Upper lobe of right lung (tissue), 1 donor: ENCODE measurements around the gene CLPTM1L. TPM values are rescaled to one million over a fixed set of nuclear protein-coding genes. Genes with fewer than 3 reads are reported as not detected.
A peak's percentile ranks its signal among the peaks of the same experiment; 100 is the strongest.

Source experiments
- ATAC-seq: fragments of 200-7000 bp; cut with Tn5 transposase; one replicate; pipeline ENCODE4 v1.9.1; 2020; ENCODE audit warnings: mild to moderate bottlenecking, moderate library complexity
- DNase-seq: peaks from one replicate; pipeline ENCODE4 v3.0.0-alpha.2; 2020
- H3K27ac ChIP-seq: fragments of 200-600 bp; one replicate; pipeline ENCODE4 v1.8.0; 2022
- H3K27me3 ChIP-seq: fragments of 200-600 bp; one replicate; pipeline ENCODE4 v1.8.0; 2022; ENCODE audit warnings: mild to moderate bottlenecking
- H3K36me3 ChIP-seq: fragments of 200-600 bp; one replicate; pipeline ENCODE4 v1.8.0; 2022
- H3K4me1 ChIP-seq: fragments of 200-600 bp; one replicate; pipeline ENCODE4 v1.8.0; 2022
- H3K4me3 ChIP-seq: fragments of 200-600 bp; one replicate; pipeline ENCODE4 v1.8.0; 2022; ENCODE audit warnings: mild to moderate bottlenecking
- H3K9me3 ChIP-seq: fragments of 200-600 bp; one replicate; pipeline ENCODE4 v1.8.0; 2022
- CTCF ChIP-seq: fragments of 200-600 bp; IDR thresholded peaks from one replicate; pipeline ENCODE4 v1.8.0; 2022; ENCODE audit warnings: antibody characterized with exemption
- intact Hi-C: fragments of 100-400 bp; cut with DNase I; formaldehyde crosslinking; loops from one replicate; pipeline ENCODE4 v1.11.0; 2022
- total RNA-seq: library from RNA; stranded (reverse); fragmentation: NEBNext Ultra II Directional; extraction: Animal tissue kit (Norgen Biotek cat#: 25700); gene quantifications from one replicate; pipeline ENCODE4 v1.2.1, GENCODE V29; 2021
- donor health status: DM: no; HTN: yes; CAD: no; lungs with severe emphysema.

Gene CLPTM1L
- total RNA-seq, 1 donor from 2014 or later, result 153 TPM

DNA sequence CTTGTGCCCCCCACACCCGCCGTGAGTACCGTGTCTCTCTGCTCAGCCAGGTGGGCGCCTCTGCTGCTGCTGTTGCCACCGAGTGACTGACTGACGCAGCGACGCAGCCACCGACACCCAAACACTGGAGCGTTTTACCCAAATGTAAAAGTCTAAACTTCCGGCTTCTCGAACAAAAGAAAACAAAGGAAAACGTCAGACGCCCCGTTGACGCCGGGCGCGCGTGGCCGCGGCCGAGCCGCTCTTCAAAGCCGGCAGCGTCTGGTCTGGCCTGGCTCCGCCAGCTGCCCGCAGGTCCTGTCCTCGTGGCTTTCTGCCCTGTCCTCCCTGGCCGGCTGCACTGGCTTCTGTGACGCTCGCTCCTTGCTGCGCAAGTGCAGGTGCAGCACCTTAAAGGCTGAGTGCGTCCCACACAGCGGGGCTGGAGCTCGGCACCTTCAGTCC is 41.4 kb upstream of the CLPTM1L start:
- Histone ChIP-seq H3K27ac (peak overlapping the region; percentile 92), H3K4me1 (peaks cover 14% of the 10 kb centered on the region), H3K36me3 (no peaks in the 10 kb centered on the region), H3K27me3 (no peaks in the 10 kb centered on the region), H3K9me3 (no peaks in the 10 kb centered on the region), H3K4me3 (peak overlapping the region; percentile 70)
- TF ChIP-seq CTCF, result no peak
- intact Hi-C loops, result no loop called here
- peak; percentile 91 for DNase-seq
- ATAC-seq, result peak; percentile 81

GRCh38 chr5:1385395-1386273 is 40.7 kb upstream of the CLPTM1L start:
- H3K36me3 ChIP-seq, result no peaks in the 10 kb centered on the region
- H3K27ac ChIP-seq, result peak overlapping the region; percentile 92
- DNase-seq (peak; percentile 97), ATAC-seq (peak; percentile 96)
- H3K9me3 ChIP-seq, result no peaks in the 10 kb centered on the region
- no peak for TF ChIP-seq CTCF
- intact Hi-C loops, result no loop called here
- H3K4me1 ChIP-seq, result peaks cover 14% of the 10 kb centered on the region
- no peaks in the 10 kb centered on the region for H3K27me3 ChIP-seq
- peak overlapping the region; percentile 70 for H3K4me3 ChIP-seq

DNA sequence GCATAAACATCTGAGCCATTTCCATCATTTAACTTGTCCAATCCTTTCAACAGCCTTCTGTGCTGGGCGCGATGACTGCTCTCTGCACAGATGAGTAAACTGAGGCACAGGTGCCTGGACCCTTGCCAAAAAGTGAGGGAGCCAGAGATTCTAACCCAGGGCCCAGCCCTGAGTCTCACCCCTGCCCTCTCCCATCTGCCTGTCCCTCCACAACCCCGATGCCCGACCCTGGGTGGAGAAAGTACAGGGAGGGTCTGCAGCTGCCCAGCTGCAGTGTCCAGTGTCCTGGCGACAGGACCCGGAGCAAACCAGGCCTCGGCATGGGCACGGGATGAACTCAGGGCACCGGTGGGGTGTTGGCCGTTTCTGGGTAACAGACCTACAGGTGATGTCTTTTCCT is 39.6 kb upstream of the CLPTM1L start:
- Histone ChIP-seq H3K36me3 (no peaks in the 10 kb centered on the region), H3K9me3 (no peaks in the 10 kb centered on the region), H3K4me1 (peaks cover 14% of the 10 kb centered on the region), H3K27ac (no peak overlapping the region), H3K4me3 (no peak overlapping the region), H3K27me3 (no peaks in the 10 kb centered on the region)
- intact Hi-C loops, result no loop called here
- no peak for DNase-seq
- no peak for TF ChIP-seq CTCF
- ATAC-seq, result no peak

GRCh38 chr5:1383886-1384401 is 39.0 kb upstream of the CLPTM1L start:
- intact Hi-C loops, result no loop called here

GRCh38 chr5:1383344-1383743 is 38.4 kb upstream of the CLPTM1L start:
- Histone ChIP-seq H3K4me3 (no peak overlapping the region), H3K36me3 (no peaks in the 10 kb centered on the region), H3K4me1 (peaks cover 14% of the 10 kb centered on the region), H3K27ac (no peak overlapping the region), H3K27me3 (no peaks in the 10 kb centered on the region), H3K9me3 (no peaks in the 10 kb centered on the region)
- no peak for DNase-seq
- no peak for TF ChIP-seq CTCF
- ATAC-seq, result no peak
- intact Hi-C loops, result no loop called here

More at GRCh38 chr5:1383886-1384401, 39.0 kb upstream of the CLPTM1L start:
- H3K4me1 ChIP-seq, result peaks cover 14% of the 10 kb centered on the region
- no peaks in the 10 kb centered on the region for H3K36me3 ChIP-seq
- no peak overlapping the region for H3K27ac ChIP-seq
- ATAC-seq, result no peak
- no peak for DNase-seq
- TF ChIP-seq CTCF, result no peak
- H3K27me3 ChIP-seq, result no peaks in the 10 kb centered on the region
- no peak overlapping the region for H3K4me3 ChIP-seq
- no peaks in the 10 kb centered on the region for H3K9me3 ChIP-seq
